Panc1 (cell line): Measurements from ENCODE around the gene CCDC124.

Experiments used
- POLR2AphosphoS5 ChIP-seq: IDR thresholded peaks from 2 replicates; pipeline ENCODE4 v1.6.1; 2012; ENCODE audit warnings: mild to moderate bottlenecking, low read depth, low read length, moderate library complexity
- SIN3A ChIP-seq: IDR thresholded peaks from 2 replicates; pipeline ENCODE4 v1.6.1; 2012; ENCODE audit warnings: low read depth, mild to moderate bottlenecking, low read length, moderate library complexity, borderline replicate concordance; ENCODE audit not compliant: insufficient read depth
- TF ChIP-seq, protein P1 (sequence below): fragments of 450-650 bp; IDR thresholded peaks from 2 replicates; pipeline ENCODE4 v1.5.1; 2017; ENCODE audit warnings: mild to moderate bottlenecking

DNA sequence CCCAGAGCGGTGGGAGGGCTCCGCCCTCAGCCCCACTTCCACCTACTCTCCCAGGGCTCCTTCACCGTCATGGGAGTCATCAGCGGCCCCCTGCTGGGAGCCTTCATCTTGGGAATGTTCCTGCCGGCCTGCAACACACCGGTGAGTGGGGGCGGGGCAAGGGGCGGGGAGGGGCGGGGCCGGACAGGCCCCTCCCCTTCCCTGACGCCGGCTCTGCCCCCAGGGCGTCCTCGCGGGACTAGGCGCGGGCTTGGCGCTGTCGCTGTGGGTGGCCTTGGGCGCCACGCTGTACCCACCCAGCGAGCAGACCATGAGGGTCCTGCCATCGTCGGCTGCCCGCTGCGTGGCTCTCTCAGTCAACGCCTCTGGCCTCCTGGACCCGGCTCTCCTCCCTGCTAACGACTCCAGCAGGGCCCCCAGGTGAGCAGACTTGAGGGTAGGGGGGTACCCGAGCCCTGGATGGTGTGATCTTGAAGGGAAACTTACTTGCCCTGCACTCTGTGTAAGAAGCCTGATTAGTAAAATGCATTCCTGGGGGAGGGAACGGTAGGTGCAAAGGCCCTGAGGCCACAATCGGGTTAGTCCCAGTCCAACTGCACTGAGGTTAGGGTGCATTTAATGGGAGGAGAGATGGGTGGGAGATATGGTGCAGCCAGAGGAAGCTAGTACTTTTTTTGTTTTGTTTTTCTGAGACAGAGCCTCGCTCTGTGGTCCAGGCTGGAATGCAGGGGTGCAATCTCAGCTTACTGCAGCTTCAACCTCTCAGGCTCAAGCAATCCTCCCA is 49.0 kb upstream of the CCDC124 start:
- TF ChIP-seq, protein P1, sequence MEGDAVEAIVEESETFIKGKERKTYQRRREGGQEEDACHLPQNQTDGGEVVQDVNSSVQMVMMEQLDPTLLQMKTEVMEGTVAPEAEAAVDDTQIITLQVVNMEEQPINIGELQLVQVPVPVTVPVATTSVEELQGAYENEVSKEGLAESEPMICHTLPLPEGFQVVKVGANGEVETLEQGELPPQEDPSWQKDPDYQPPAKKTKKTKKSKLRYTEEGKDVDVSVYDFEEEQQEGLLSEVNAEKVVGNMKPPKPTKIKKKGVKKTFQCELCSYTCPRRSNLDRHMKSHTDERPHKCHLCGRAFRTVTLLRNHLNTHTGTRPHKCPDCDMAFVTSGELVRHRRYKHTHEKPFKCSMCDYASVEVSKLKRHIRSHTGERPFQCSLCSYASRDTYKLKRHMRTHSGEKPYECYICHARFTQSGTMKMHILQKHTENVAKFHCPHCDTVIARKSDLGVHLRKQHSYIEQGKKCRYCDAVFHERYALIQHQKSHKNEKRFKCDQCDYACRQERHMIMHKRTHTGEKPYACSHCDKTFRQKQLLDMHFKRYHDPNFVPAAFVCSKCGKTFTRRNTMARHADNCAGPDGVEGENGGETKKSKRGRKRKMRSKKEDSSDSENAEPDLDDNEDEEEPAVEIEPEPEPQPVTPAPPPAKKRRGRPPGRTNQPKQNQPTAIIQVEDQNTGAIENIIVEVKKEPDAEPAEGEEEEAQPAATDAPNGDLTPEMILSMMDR: no peak
- no peak for TF ChIP-seq POLR2AphosphoS5
- no peak for TF ChIP-seq SIN3A
